Uterus (tissue), 4 donors: ENCODE results near the gene PPP2CA. TPM values are rescaled to one million over a fixed set of nuclear protein-coding genes. Genes with fewer than 3 reads are reported as not detected.
A peak's percentile ranks its signal among the peaks of the same experiment; 100 is the strongest.
"Not testable (repeated sequence)": the region's sequence is repeated elsewhere in the genome, so short reads cannot be mapped to it uniquely, and the experiment has no call there.

ENCODE experiments used
- DNase-seq, 2 donors: peaks; one replicate each; pipeline ENCODE4 v3.0.0-alpha.2; 2019 to 2020
- H3K27ac ChIP-seq, 2 donors: fragments of 200-600 bp; sonication (generic); 1 replicate in 1 of 2; 2 replicates in 1 of 2; pipeline ENCODE4 v1.5.1; 2016 to 2018
- H3K27me3 ChIP-seq, 2 donors: fragments of 200-600 bp; sonication (generic); one replicate each; pipeline ENCODE4 v1.5.1; 2018 to 2019; ENCODE audit warnings: control low read depth in 1 of 2
- H3K36me3 ChIP-seq, 2 donors: fragments of 200-600 bp; sonication (generic); one replicate each; pipeline ENCODE4 v1.5.1; 2019; ENCODE audit warnings: control low read depth in 1 of 2
- H3K4me1 ChIP-seq, 2 donors: fragments of 200-600 bp; sonication (generic); one replicate each; pipeline ENCODE4 v1.5.1; 2018 to 2019; ENCODE audit warnings: control low read depth in 1 of 2
- H3K4me3 ChIP-seq, 2 donors: fragments of 200-600 bp; sonication (generic); 1 replicate in 1 of 2; 2 replicates in 1 of 2; pipeline ENCODE4 v1.5.1; 2018 to 2019; ENCODE audit warnings: mild to moderate bottlenecking in 1 of 2
- H3K9me3 ChIP-seq, 2 donors: fragments of 200-600 bp; sonication (generic); one replicate each; pipeline ENCODE4 v1.5.1; 2019; ENCODE audit warnings: control low read depth in 1 of 2
- CTCF ChIP-seq, 4 experiments: fragments of 200-600 bp in 2 of 4; fragments of 450-650 bp in 2 of 4; sonication (generic) in 2 of 4; IDR thresholded peaks; one replicate each; pipeline ENCODE4 v1.5.1; 2016 to 2019; ENCODE audit warnings: antibody characterized with exemption in 4 of 4, mild to moderate bottlenecking in 2 of 4, moderate library complexity in 1 of 4
- POLR2A ChIP-seq, 2 donors: fragments of 450-650 bp; IDR thresholded peaks; one replicate each; pipeline ENCODE4 v1.6.1; 2016; ENCODE audit warnings: antibody characterized with exemption in 2 of 2, mild to moderate bottlenecking in 1 of 2, moderate library complexity in 1 of 2
- intact Hi-C: fragments of 100-400 bp; cut with DNase I; formaldehyde crosslinking; loops from one replicate; pipeline ENCODE4 v1.15.1; 2023; ENCODE audit warnings: low total_unique reads
- total RNA-seq, 4 donors: library from RNA; depleted of rRNA in 3 of 4; stranded (reverse); fragments of >200 nt in 3 of 4; gene quantifications; one replicate each; pipeline versions ENCODE4 v1.1.0 to v1.2.4, GENCODE V29; 2014 to 2023
- donor health status: DM: yes; HTN: yes; CAD: no.

PPP2CA gene
- total RNA-seq, 4 donors from 2014 or later, result 114 to 437 (median 226) TPM

- Histone ChIP-seq H3K4me1 (peaks cover 0 to 3% of the 10 kb centered on the region in 2 donors), H3K9me3 (no peaks in the 10 kb centered on the region), H3K4me3 (no peak overlapping the region), H3K27me3 (no peaks in the 10 kb centered on the region), H3K36me3 (no peaks in the 10 kb centered on the region), H3K27ac (peak overlapping the region; percentile 34 to 59)
- TF ChIP-seq POLR2A (IDR thresholded peaks at IDR 0.05), result no peak
- TF ChIP-seq CTCF (IDR thresholded peaks at IDR 0.05), result no peak
- intact Hi-C loops, result no loop called here
- no peak for DNase-seq
Measured at GRCh38 chr5:134267366-134268018, 41.6 kb upstream of the PPP2CA start.

- no peak for DNase-seq
- Histone ChIP-seq H3K4me3 (no peak overlapping the region), H3K36me3 (no peaks in the 10 kb centered on the region), H3K9me3 (no peaks in the 10 kb centered on the region), H3K4me1 (peaks cover 0 to 3% of the 10 kb centered on the region in 2 donors), H3K27me3 (no peaks in the 10 kb centered on the region), H3K27ac (no peak overlapping the region)
- intact Hi-C loops, result no loop called here
- TF ChIP-seq CTCF (IDR thresholded peaks at IDR 0.05), result no peak
Measured at GRCh38 chr5:134263801-134264200, 37.9 kb upstream of the PPP2CA start.

- intact Hi-C loops, H3K27ac ChIP-seq, H3K9me3 ChIP-seq, H3K4me1 ChIP-seq, DNase-seq, H3K27me3 ChIP-seq, H3K4me3 ChIP-seq, H3K36me3 ChIP-seq: not testable (repeated sequence)
Measured at GRCh38 chr5:134262629-134263028, 36.8 kb upstream of the PPP2CA start.

- Histone ChIP-seq H3K9me3 (no peaks in the 10 kb centered on the region), H3K36me3 (no peaks in the 10 kb centered on the region), H3K4me3 (no peak overlapping the region), H3K27ac (no peak overlapping the region), H3K27me3 (no peaks in the 10 kb centered on the region), H3K4me1 (no peaks in the 10 kb centered on the region)
- TF ChIP-seq POLR2A (IDR thresholded peaks at IDR 0.05) (no peak), CTCF (IDR thresholded peaks at IDR 0.05) (no peak)
- intact Hi-C loops, result no loop called here
- DNase-seq, result no peak
Measured at GRCh38 chr5:134258896-134259295, 33.0 kb upstream of the PPP2CA start.

- H3K27me3 ChIP-seq, result no peaks in the 10 kb centered on the region
- intact Hi-C loops, result no loop called here
- H3K27ac ChIP-seq, result no peak overlapping the region
- H3K4me1 ChIP-seq, result no peaks in the 10 kb centered on the region
- no peak for DNase-seq
- no peaks in the 10 kb centered on the region for H3K36me3 ChIP-seq
- H3K9me3 ChIP-seq, result no peaks in the 10 kb centered on the region
- H3K4me3 ChIP-seq, result no peak overlapping the region
- TF ChIP-seq POLR2A (IDR thresholded peaks at IDR 0.05), result no peak
- no peak for TF ChIP-seq CTCF (IDR thresholded peaks at IDR 0.05)
Measured at GRCh38 chr5:134257176-134257575, 31.3 kb upstream of the PPP2CA start.
